H9 (cell line): ENCODE results near the gene WSCD2. TPM values are rescaled to one million over a fixed set of nuclear protein-coding genes. Genes with fewer than 3 reads are reported as not detected.

Experiments
- DNase-seq: peaks from one replicate; pipeline ENCODE4 v3.0.0-alpha.2; 2017
- H2AFZ ChIP-seq: one replicate; pipeline ENCODE4 v1.6.1; 2013; ENCODE audit warnings: mild to moderate bottlenecking, low read length, control low read depth, moderate library complexity
- H2AK5ac ChIP-seq: 2 replicates; pipeline ENCODE4 v1.6.1; 2013; ENCODE audit warnings: low read length, control low read depth, mixed read lengths; ENCODE audit not compliant: insufficient read length
- H2BK120ac ChIP-seq: one replicate; pipeline ENCODE4 v1.6.1; 2013; ENCODE audit warnings: low read depth, mild to moderate bottlenecking, low read length, control low read depth, inconsistent platforms; ENCODE audit not compliant: poor library complexity, severe bottlenecking
- H2BK12ac ChIP-seq: 2 replicates; pipeline ENCODE4 v1.6.1; 2013; ENCODE audit warnings: low read length, control low read depth, mixed read lengths, low read depth; ENCODE audit not compliant: insufficient read length
- H2BK15ac ChIP-seq: 2 replicates; pipeline ENCODE4 v1.6.1; 2013; ENCODE audit warnings: low read depth, low read length, control low read depth
- H2BK20ac ChIP-seq: one replicate; pipeline ENCODE4 v1.6.1; 2013; ENCODE audit warnings: low read depth, mild to moderate bottlenecking, low read length, control low read depth, inconsistent platforms; ENCODE audit not compliant: poor library complexity, severe bottlenecking
- H2BK5ac ChIP-seq: 2 replicates; pipeline ENCODE4 v1.6.1; 2013; ENCODE audit warnings: low read length, control low read depth, mixed read lengths; ENCODE audit not compliant: insufficient read length
- H3K14ac ChIP-seq: 2 replicates; pipeline ENCODE4 v1.6.1; 2013; ENCODE audit warnings: low read length, control low read depth; ENCODE audit not compliant: insufficient read depth
- H3K18ac ChIP-seq: 2 replicates; pipeline ENCODE4 v1.6.1; 2013; ENCODE audit warnings: low read depth, mild to moderate bottlenecking, mixed read lengths, low read length, control low read depth; ENCODE audit not compliant: insufficient read length
- H3K23ac ChIP-seq: 2 replicates; pipeline ENCODE4 v1.6.1; 2013; ENCODE audit warnings: low read length, control low read depth, mixed read lengths, low read depth; ENCODE audit not compliant: insufficient read length
- H3K23me2 ChIP-seq: 2 replicates; pipeline ENCODE4 v1.6.1; 2013; ENCODE audit warnings: low read depth, mild to moderate bottlenecking, mixed read lengths, low read length, control low read depth; ENCODE audit not compliant: insufficient read length, poor library complexity, severe bottlenecking
- H3K27ac ChIP-seq: 2 replicates; pipeline ENCODE4 v1.5.1; 2013; ENCODE audit warnings: low read length, control low read depth, mixed read lengths, low read depth; ENCODE audit not compliant: insufficient read length
- H3K27me3 ChIP-seq: 2 replicates; pipeline ENCODE4 v1.6.1; 2013; ENCODE audit warnings: low read length, control low read depth, inconsistent platforms; ENCODE audit not compliant: insufficient read depth
- H3K4ac ChIP-seq: 2 replicates; pipeline ENCODE4 v1.6.1; 2013; ENCODE audit warnings: low read depth, mild to moderate bottlenecking, control low read depth, inconsistent platforms, low read length, moderate library complexity
- H3K4me1 ChIP-seq: 2 replicates; pipeline ENCODE4 v1.6.1; 2013; ENCODE audit warnings: low read length, control low read depth, inconsistent platforms; ENCODE audit not compliant: insufficient read depth
- H3K4me2 ChIP-seq: 2 replicates; pipeline ENCODE4 v1.6.1; 2013; ENCODE audit warnings: low read length, control low read depth, mixed read lengths; ENCODE audit not compliant: insufficient read length, insufficient read depth
- H3K56ac ChIP-seq: 2 replicates; pipeline ENCODE4 v1.6.1; 2013; ENCODE audit warnings: low read depth, mild to moderate bottlenecking, mixed read lengths, low read length, control low read depth; ENCODE audit not compliant: insufficient read length
- H3K79me1 ChIP-seq: 2 replicates; pipeline ENCODE4 v1.6.1; 2013; ENCODE audit warnings: low read depth, mild to moderate bottlenecking, moderate library complexity, low read length, control low read depth, inconsistent platforms; ENCODE audit not compliant: insufficient read depth, poor library complexity, severe bottlenecking
- H3K79me2 ChIP-seq: 2 replicates; pipeline ENCODE4 v1.6.1; 2013; ENCODE audit warnings: low read length, control low read depth, inconsistent platforms; ENCODE audit not compliant: insufficient read depth
- H3K9ac ChIP-seq: 2 replicates; pipeline ENCODE4 v1.6.1; 2013; ENCODE audit warnings: low read length, control low read depth, mixed read lengths; ENCODE audit not compliant: insufficient read length; ENCODE audit errors: extremely low read depth
- H3K9me3 ChIP-seq: one replicate; pipeline ENCODE4 v1.6.1; 2013; ENCODE audit warnings: low read depth, low read length, inconsistent platforms; ENCODE audit not compliant: control insufficient read depth
- H3T11ph ChIP-seq: one replicate; pipeline ENCODE4 v1.6.1; 2013; ENCODE audit warnings: mild to moderate bottlenecking, low read length, control low read depth, inconsistent platforms
- H4K20me1 ChIP-seq: one replicate; pipeline ENCODE4 v1.6.1; 2013; ENCODE audit not compliant: control insufficient read depth, insufficient read length, insufficient read depth
- H4K5ac ChIP-seq: 2 replicates; pipeline ENCODE4 v1.6.1; 2013; ENCODE audit warnings: low read depth, mild to moderate bottlenecking, mixed read lengths, low read length, control low read depth; ENCODE audit not compliant: insufficient read length
- H4K8ac ChIP-seq: replicated peaks from 2 replicates; pipeline ENCODE4 v1.6.1; 2013; ENCODE audit warnings: low read length, control low read depth, mixed read lengths, low read depth; ENCODE audit not compliant: insufficient read length
- H4K91ac ChIP-seq: 2 replicates; pipeline ENCODE4 v1.6.1; 2013; ENCODE audit warnings: low read depth, mild to moderate bottlenecking, moderate library complexity, mixed read lengths, low read length, control low read depth; ENCODE audit not compliant: insufficient read length
- H3K27ac Mint-ChIP-seq, 3 experiments: 2 replicates in 2 of 3; 3 replicates in 1 of 3; pipeline ENCODE4 v1.8.0; 2020 to 2021; ENCODE audit warnings: mixed read lengths in 3 of 3, mild to moderate bottlenecking in 1 of 3, moderate library complexity in 1 of 3
- H3K27me3 Mint-ChIP-seq: 2 replicates; pipeline ENCODE4 v1.8.0; 2021; ENCODE audit warnings: low read depth, mild to moderate bottlenecking, moderate library complexity, mixed read lengths
- H3K36me3 Mint-ChIP-seq, 3 experiments: 2 replicates in 2 of 3; 3 replicates in 1 of 3; pipeline ENCODE4 v1.8.0; 2020 to 2021; ENCODE audit warnings: low read depth in 3 of 3, mixed read lengths in 3 of 3; ENCODE audit not compliant: insufficient read depth in 1 of 3
- H3K4me1 Mint-ChIP-seq, 2 experiments: 2 replicates each; pipeline ENCODE4 v1.8.0; 2020; ENCODE audit warnings: mixed read lengths in 2 of 2
- H3K4me3 Mint-ChIP-seq, 2 experiments: 2 replicates in 1 of 2; 3 replicates in 1 of 2; pipeline ENCODE4 v1.8.0; 2020 to 2021; ENCODE audit warnings: mild to moderate bottlenecking in 2 of 2, mixed read lengths in 2 of 2, moderate library complexity in 1 of 2
- H3K9me3 Mint-ChIP-seq, 2 experiments: 2 replicates in 1 of 2; 3 replicates in 1 of 2; pipeline ENCODE4 v1.8.0; 2020; ENCODE audit warnings: mild to moderate bottlenecking in 2 of 2, mixed read lengths in 2 of 2, moderate library complexity in 1 of 2
- WGBS: extraction: QIAGEN DNeasy Blood & Tissue Kit; methylation state at CpG from one replicate; pipeline ENCODE4 v1.1.7; 2013; ENCODE audit warnings: missing lambda C conversion rate, low lambda C conversion rate, mixed read lengths; ENCODE audit not compliant: insufficient read length; ENCODE audit errors: extremely low coverage; 5-methylcytosine and 5-hydroxymethylcytosine counted together
- total RNA-seq: library from RNA; stranded (reverse); gene quantifications from 2 replicates; pipeline ENCODE4 v1.2.1, GENCODE V29; 2021
- TF ChIP-seq, protein P1 (sequence below): fragments of 200-600 bp; sonication (generic); conservative IDR thresholded peaks from 3 replicates; pipeline ENCODE4 v1.8.0; 2021; ENCODE audit warnings: antibody characterized with exemption, mild to moderate bottlenecking

Gene WSCD2
- total RNA-seq, 1 experiment from 2014 or later: 0.92 TPM

DNA sequence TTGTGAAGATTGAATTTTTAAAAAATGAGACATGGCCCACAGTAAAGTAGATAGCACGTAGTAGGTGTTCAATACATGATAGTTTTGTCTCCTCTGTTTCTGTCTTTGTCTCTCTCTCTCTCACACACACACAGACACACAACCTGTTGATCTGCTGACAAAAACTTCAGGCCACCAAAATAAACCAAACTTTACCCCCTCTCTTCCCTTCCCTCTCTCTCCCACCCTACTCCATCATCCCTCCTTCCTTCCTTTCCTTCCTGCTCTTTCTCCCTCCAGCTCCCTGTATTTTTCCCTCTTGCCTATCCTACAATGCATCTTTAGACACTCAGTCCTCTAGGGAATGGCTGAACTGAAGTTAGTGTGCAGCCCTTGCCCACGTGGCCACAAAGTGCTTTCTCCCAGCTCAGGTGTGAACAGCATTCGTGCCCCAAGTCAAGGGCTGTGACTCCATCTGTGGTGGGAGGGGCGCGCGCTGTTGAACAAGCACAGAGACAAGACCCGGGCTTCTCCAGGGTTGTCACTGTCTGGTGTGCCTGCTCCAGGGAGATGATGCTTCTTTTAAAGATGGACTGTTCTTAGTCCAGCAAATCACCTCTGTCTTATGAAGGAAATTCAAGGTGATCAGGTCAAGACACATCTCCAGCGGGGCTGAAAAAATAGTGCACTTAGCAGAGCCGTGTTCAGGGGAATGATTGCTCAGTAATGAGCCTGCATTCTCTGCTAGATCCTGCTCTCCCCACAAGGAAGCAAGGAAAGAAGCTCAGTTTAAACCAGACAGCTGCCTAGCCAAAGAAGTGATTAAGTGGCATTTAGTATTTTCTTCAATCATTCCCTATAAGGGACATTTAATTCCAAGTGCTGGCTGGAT is 75.3 kb downstream of the WSCD2 start:
- Mint-ChIP-seq H3K27me3 (peaks cover 8% of the 10 kb centered on the region), H3K27ac (no peak overlapping the region), H3K9me3 (peaks cover 0 to 9% of the 10 kb centered on the region in 2 experiments; a peak in 2 of 5 replicates), H3K4me3 (no peak overlapping the region), H3K36me3 (peaks cover 0 to 7% (median 3%) of the 10 kb centered on the region in 3 experiments; a peak in 2 of 7 replicates), H3K4me1 (peaks cover 14 to 25% of the 10 kb centered on the region in 2 experiments)
- Histone ChIP-seq H3K4ac (no peak overlapping the region), H3K79me2 (no peaks in the 10 kb centered on the region), H3K79me1 (no peaks in the 10 kb centered on the region), H3T11ph (no peak overlapping the region), H3K9ac (no peak overlapping the region), H2BK120ac (no peak overlapping the region), H2BK20ac (no peak overlapping the region), H2BK15ac (no peak overlapping the region), H3K4me1 (no peaks in the 10 kb centered on the region; the same call in 1 of the 2 replicates), H2BK5ac (no peak overlapping the region), H3K9me3 (no peaks in the 10 kb centered on the region), H2AK5ac (no peak overlapping the region), H4K5ac (no peak overlapping the region), H4K20me1 (no peaks in the 10 kb centered on the region), H3K4me2 (no peak overlapping the region), H4K8ac (no peak overlapping the region), H3K14ac (no peak overlapping the region), H3K23me2 (no peaks in the 10 kb centered on the region), H3K27me3 (no peaks in the 10 kb centered on the region), H3K23ac (no peak overlapping the region), H4K91ac (no peak overlapping the region), H3K56ac (no peak overlapping the region), H3K18ac (no peak overlapping the region), H2AFZ (no peak overlapping the region), H3K27ac (no peak overlapping the region), H2BK12ac (no peak overlapping the region)
- DNase-seq: no peak
- no CpG with 5 or more reads among the region's 9 CpGs for WGBS
- TF ChIP-seq, protein P1, sequence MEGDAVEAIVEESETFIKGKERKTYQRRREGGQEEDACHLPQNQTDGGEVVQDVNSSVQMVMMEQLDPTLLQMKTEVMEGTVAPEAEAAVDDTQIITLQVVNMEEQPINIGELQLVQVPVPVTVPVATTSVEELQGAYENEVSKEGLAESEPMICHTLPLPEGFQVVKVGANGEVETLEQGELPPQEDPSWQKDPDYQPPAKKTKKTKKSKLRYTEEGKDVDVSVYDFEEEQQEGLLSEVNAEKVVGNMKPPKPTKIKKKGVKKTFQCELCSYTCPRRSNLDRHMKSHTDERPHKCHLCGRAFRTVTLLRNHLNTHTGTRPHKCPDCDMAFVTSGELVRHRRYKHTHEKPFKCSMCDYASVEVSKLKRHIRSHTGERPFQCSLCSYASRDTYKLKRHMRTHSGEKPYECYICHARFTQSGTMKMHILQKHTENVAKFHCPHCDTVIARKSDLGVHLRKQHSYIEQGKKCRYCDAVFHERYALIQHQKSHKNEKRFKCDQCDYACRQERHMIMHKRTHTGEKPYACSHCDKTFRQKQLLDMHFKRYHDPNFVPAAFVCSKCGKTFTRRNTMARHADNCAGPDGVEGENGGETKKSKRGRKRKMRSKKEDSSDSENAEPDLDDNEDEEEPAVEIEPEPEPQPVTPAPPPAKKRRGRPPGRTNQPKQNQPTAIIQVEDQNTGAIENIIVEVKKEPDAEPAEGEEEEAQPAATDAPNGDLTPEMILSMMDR: no peak
